A549 (cell line): ENCODE measurements around the gene USP3. TPM values are rescaled to one million over a fixed set of nuclear protein-coding genes. Genes with fewer than 3 reads are reported as not detected.

ENCODE experiments used
- ATAC-seq, 2 experiments: fragments of 200-7000 bp in 1 of 2; fragments of >200 bp in 1 of 2; cut with Nextera tagmentation in 1 of 2; cut with Tn5 transposase in 1 of 2; 3 replicates each; pipeline versions ENCODE4 v1.8.0 to v1.9.1; 2018 to 2020; ENCODE audit warnings: mild to moderate bottlenecking in 1 of 2, moderate library complexity in 1 of 2
- CTCF ChIA-PET: fragments of 300-600 bp; sonication (Branson Sonifier 250); formaldehyde crosslinking; extraction: SDS; loops from one replicate; lab custom pipeline; 2021; ENCODE audit warnings: antibody characterized with exemption, inconsistent platforms; lab: Yijun Ruan, JAX
- POLR2A ChIA-PET: fragments of 350-600 bp; formaldehyde crosslinking; extraction: SDS; loops from one replicate; lab custom pipeline; 2021; ENCODE audit warnings: antibody characterized with exemption, inconsistent platforms; lab: Yijun Ruan, JAX
- DNase-seq, 2 experiments: peaks; one replicate each; pipeline versions ENCODE4 v3.0.0 to v3.0.0-alpha.2; 2011 to 2016; ENCODE audit warnings: low read depth in 1 of 2, low spot score in 1 of 2
- FAIRE-seq: peaks from 2 replicates; lab custom pipeline; 2011; peaks lifted over from hg19 to GRCh38; lab: Jason Lieb, UNC
- H3K27ac ChIP-seq, 2 experiments: fragments of >200 bp; sonication (Bioruptor Twin); formaldehyde crosslinking; 3 replicates each; pipeline ENCODE4 v1.5.1; 2016 to 2017
- H3K4me1 ChIP-seq: fragments of >200 bp; sonication (Bioruptor Twin); formaldehyde crosslinking; 3 replicates; pipeline ENCODE4 v1.6.1; 2016
- H3K4me2 ChIP-seq: fragments of >200 bp; sonication (Bioruptor Twin); formaldehyde crosslinking; 3 replicates; pipeline ENCODE4 v1.6.1; 2016
- H3K4me3 ChIP-seq: fragments of >200 bp; sonication (Bioruptor Twin); formaldehyde crosslinking; 3 replicates; pipeline ENCODE4 v1.5.1; 2016
- H3K9me3 ChIP-seq: fragments of >200 bp; sonication (Bioruptor Twin); formaldehyde crosslinking; 3 replicates; pipeline ENCODE4 v1.6.1; 2016
- ATOH8 ChIP-seq: fragments of 250-450 bp; sonication (Bioruptor Pico); IDR thresholded peaks from 2 replicates; pipeline ENCODE4 v1.5.0; 2020; ENCODE audit warnings: low read depth, mild to moderate bottlenecking, moderate library complexity
- BHLHE40 ChIP-seq: IDR thresholded peaks from 2 replicates; pipeline ENCODE4 v1.6.1; 2012; ENCODE audit warnings: low read depth, low read length, inconsistent platforms
- CBX8 ChIP-seq: fragments of 200-600 bp; sonication (generic); IDR thresholded peaks from 2 replicates; pipeline ENCODE4 v1.6.1; 2016
- CEBPB ChIP-seq, 2 experiments: fragments of >200 bp in 1 of 2; sonication (Bioruptor Twin) in 1 of 2; formaldehyde crosslinking in 1 of 2; IDR thresholded peaks; 2 replicates each; pipeline ENCODE4 v1.6.1; 2012 to 2016
- CHD2 ChIP-seq: fragments of 150-350 bp; IDR thresholded peaks from 2 replicates; pipeline ENCODE4 v1.6.1; 2014; ENCODE audit warnings: low read length; ENCODE audit not compliant: partially characterized antibody
- EHMT2 ChIP-seq: fragments of 200-600 bp; sonication (generic); IDR thresholded peaks from 2 replicates; pipeline ENCODE4 v1.6.1; 2016; ENCODE audit warnings: antibody characterized with exemption, low read depth, mild to moderate bottlenecking, moderate library complexity
- FOSL2 ChIP-seq, 2 experiments: fragments of 450-650 bp in 1 of 2; fragments of >200 bp in 1 of 2; sonication (Bioruptor Twin) in 1 of 2; formaldehyde crosslinking; IDR thresholded peaks; 2 replicates each; pipeline versions ENCODE4 v1.5.0 to v1.6.1; 2016 to 2020; ENCODE audit warnings: mild to moderate bottlenecking in 1 of 2, moderate library complexity in 1 of 2
- FOXS1 ChIP-seq: fragments of 250-450 bp; sonication (Bioruptor Pico); IDR thresholded peaks from 2 replicates; pipeline ENCODE4 v1.5.0; 2020; ENCODE audit warnings: mild to moderate bottlenecking, moderate library complexity
- HDAC2 ChIP-seq: fragments of 200-600 bp; sonication (generic); IDR thresholded peaks from 2 replicates; pipeline ENCODE4 v1.6.1; 2016
- HEYL ChIP-seq: fragments of 250-450 bp; sonication (Bioruptor Pico); IDR thresholded peaks from 2 replicates; pipeline ENCODE4 v1.8.0; 2021; ENCODE audit warnings: mild to moderate bottlenecking, moderate library complexity
- HMGXB4 ChIP-seq: fragments of 250-450 bp; sonication (Bioruptor Pico); IDR thresholded peaks from 2 replicates; pipeline ENCODE4 v1.5.0; 2021; ENCODE audit warnings: mild to moderate bottlenecking, moderate library complexity, borderline replicate concordance
- HOXA7 ChIP-seq: fragments of 250-450 bp; sonication (Bioruptor Pico); IDR thresholded peaks from 2 replicates; pipeline ENCODE4 v1.5.0; 2020; ENCODE audit warnings: mild to moderate bottlenecking, moderate library complexity
- HOXB13 ChIP-seq: fragments of 250-450 bp; sonication (Bioruptor Pico); IDR thresholded peaks from 2 replicates; pipeline ENCODE4 v1.5.0; 2020; ENCODE audit warnings: low read depth, mild to moderate bottlenecking, moderate library complexity
- KDM5A ChIP-seq: fragments of 200-600 bp; sonication (generic); IDR thresholded peaks from 2 replicates; pipeline ENCODE4 v1.6.1; 2016; ENCODE audit warnings: antibody characterized with exemption, mild to moderate bottlenecking
- MAZ ChIP-seq: fragments of 150-350 bp; IDR thresholded peaks from 2 replicates; pipeline ENCODE4 v1.6.1; 2014; ENCODE audit warnings: antibody characterized with exemption, low read depth, low read length, borderline replicate concordance
- NFE2L2 ChIP-seq: fragments of 150-350 bp; conservative IDR thresholded peaks from 2 replicates; pipeline ENCODE4 v1.6.1; 2014; ENCODE audit warnings: low read length
- NR3C1 ChIP-seq: fragments of >200 bp; sonication (Bioruptor Twin); formaldehyde crosslinking; IDR thresholded peaks from 3 replicates; pipeline ENCODE4 v1.6.1; 2017
- POLR2A ChIP-seq: IDR thresholded peaks from 2 replicates; pipeline ENCODE4 v1.6.1; 2012; ENCODE audit warnings: mild to moderate bottlenecking, low read length
- RAD21 ChIP-seq, 2 experiments: fragments of >200 bp in 1 of 2; sonication (Bioruptor Twin) in 1 of 2; formaldehyde crosslinking in 1 of 2; IDR thresholded peaks in 1 of 2; conservative IDR thresholded peaks in 1 of 2; 2 replicates in 1 of 2; 3 replicates in 1 of 2; pipeline ENCODE4 v1.6.1; 2012 to 2018; ENCODE audit warnings: inconsistent platforms in 1 of 2
- RARB ChIP-seq: fragments of 250-450 bp; sonication (Bioruptor Pico); IDR thresholded peaks from 2 replicates; pipeline ENCODE4 v1.8.0; 2021; ENCODE audit warnings: mild to moderate bottlenecking, moderate library complexity
- RCOR1 ChIP-seq: fragments of 150-350 bp; IDR thresholded peaks from 2 replicates; pipeline ENCODE4 v1.6.1; 2014; ENCODE audit warnings: antibody characterized with exemption, low read length, low read depth
- RFX5 ChIP-seq: fragments of 450-650 bp; IDR thresholded peaks from 2 replicates; pipeline ENCODE4 v1.7.1; 2014; ENCODE audit warnings: antibody characterized with exemption, mild to moderate bottlenecking, moderate library complexity
- SMC3 ChIP-seq: fragments of >200 bp; sonication (Bioruptor Twin); formaldehyde crosslinking; IDR thresholded peaks from 3 replicates; pipeline ENCODE4 v1.6.1; 2018; ENCODE audit warnings: inconsistent platforms
- TP53 ChIP-seq: fragments of 250-450 bp; sonication (Bioruptor Pico); IDR thresholded peaks from 2 replicates; pipeline ENCODE4 v1.5.0; 2021; ENCODE audit warnings: mild to moderate bottlenecking, moderate library complexity
- ZC3H11A ChIP-seq: fragments of 450-650 bp; IDR thresholded peaks from 2 replicates; pipeline ENCODE4 v1.6.1; 2014; ENCODE audit warnings: antibody characterized with exemption, mild to moderate bottlenecking
- ZNF302 ChIP-seq: fragments of 250-450 bp; sonication (Bioruptor Pico); IDR thresholded peaks from 2 replicates; pipeline ENCODE4 v1.9.0; 2021; ENCODE audit warnings: inconsistent platforms, mild to moderate bottlenecking, moderate library complexity
- ZSCAN20 ChIP-seq: fragments of 250-450 bp; sonication (Bioruptor Pico); IDR thresholded peaks from 2 replicates; pipeline ENCODE4 v1.8.0; 2022; ENCODE audit warnings: mild to moderate bottlenecking, moderate library complexity
- WGBS: methylation state at CpG from one replicate; pipeline ENCODE4 v1.1.6; 2017; ENCODE audit errors: missing lambda C conversion rate; 5-methylcytosine and 5-hydroxymethylcytosine counted together
- polyA plus RNA-seq, 4 experiments: library from polyadenylated mRNA; depleted of rRNA in 3 of 4; stranded (reverse); fragments of >200 nt; fragmentation: RNase III in 1 of 4; extraction: RNeasy Plus Mini Kit Qiagen cat#74134 plus additional on column Dnase treatment in 1 of 4; gene quantifications; 2 replicates in 3 of 4; 3 replicates in 1 of 4; pipeline ENCODE4 v1.2.3, GENCODE V29; 2011 to 2017
- TF ChIP-seq, protein P1 (sequence below): fragments of >200 bp; sonication (Bioruptor Twin); formaldehyde crosslinking; IDR thresholded peaks from 3 replicates; pipeline ENCODE4 v1.5.1; 2016
- TF ChIP-seq, protein P2 (sequence below): IDR thresholded peaks from 2 replicates; pipeline ENCODE4 v1.6.1; 2012
- TF ChIP-seq, protein P3 (sequence below): IDR thresholded peaks from 2 replicates; pipeline ENCODE4 v1.6.1; 2012; ENCODE audit warnings: low read depth, borderline replicate concordance
- TF ChIP-seq, protein P4 (sequence below): IDR thresholded peaks from 2 replicates; pipeline ENCODE4 v1.6.1; 2012
- TF ChIP-seq, protein P5 (sequence below): fragments of >200 bp; sonication (Bioruptor Twin); formaldehyde crosslinking; IDR thresholded peaks from 2 replicates; pipeline ENCODE4 v1.6.1; 2016
- TF ChIP-seq, protein P6 (sequence below): fragments of 450-650 bp; IDR thresholded peaks from 2 replicates; pipeline ENCODE4 v1.6.1; 2014; ENCODE audit warnings: antibody characterized with exemption

The USP3 gene
- polyA plus RNA-seq, 2 of the 4 experiments (the other 2 are of a cell fraction), result 41.8 to 99.1 TPM

DNA sequence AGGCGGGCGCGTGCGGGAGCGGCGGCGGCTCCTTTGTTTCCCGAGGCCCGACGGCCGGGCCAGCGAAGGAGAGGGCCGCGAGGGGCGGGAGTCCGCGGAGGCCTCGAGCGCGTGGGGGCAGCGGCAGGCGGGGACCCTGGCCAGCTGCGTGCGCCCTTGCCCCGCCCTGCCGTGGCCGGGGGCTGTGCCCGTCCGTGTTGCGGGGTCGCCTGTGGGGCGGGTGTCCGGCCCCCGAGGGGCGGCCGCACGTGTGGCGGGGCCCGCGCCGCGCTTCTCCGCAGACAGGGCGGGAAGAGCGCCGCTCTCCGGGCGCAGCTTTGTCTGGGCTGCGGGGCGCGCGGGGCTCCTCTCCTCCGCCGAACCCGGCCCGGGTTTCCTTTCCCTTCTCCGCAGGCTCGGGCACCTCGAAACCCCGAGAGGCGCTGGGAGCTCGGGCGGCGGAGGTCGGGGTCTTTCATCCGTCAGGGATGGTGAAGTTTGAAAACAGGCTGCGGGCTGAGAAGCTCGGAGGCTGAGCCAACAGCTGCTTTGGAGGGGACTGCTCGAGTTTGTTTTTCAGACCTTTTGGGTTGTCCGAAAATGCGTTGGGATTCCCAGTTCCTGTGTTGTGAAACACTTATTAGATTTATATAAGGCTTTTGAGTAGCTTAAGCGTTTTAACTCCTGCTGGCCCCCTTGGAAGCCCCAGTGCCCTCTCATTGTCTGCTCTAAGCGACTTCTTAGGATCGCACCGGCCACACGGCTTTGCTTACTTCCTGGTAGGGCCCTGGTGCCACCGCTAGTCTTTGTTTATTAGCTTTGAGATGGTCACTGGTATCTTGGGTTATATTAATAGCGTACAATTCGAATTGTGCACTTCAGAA, 817 bp downstream of the USP3 start:
- H3K4me1 ChIP-seq, result peaks cover 64% of the 10 kb centered on the region
- TF ChIP-seq HDAC2 (no peak), CBX8 (no peak), HMGXB4 (CRISPR knock-in tag) (no peak), RFX5 (no peak), ZNF302 (no peak), POLR2A (peak; percentile 34; the same call in 1 of the 2 replicates), ZSCAN20 (CRISPR knock-in tag) (no peak), HEYL (no peak), CEBPB (IDR thresholded peaks at IDR 0.05) (no peak), MAZ (no peak), RAD21 (conservative IDR thresholded peaks at IDR 0.05 in 1 of 2, IDR thresholded peaks at IDR 0.05 in 1 of 2) (peak in 1 of 2 experiments; percentile 1; a peak in 1 of 5 replicates), NFE2L2 (no peak), FOXS1 (CRISPR knock-in tag) (no peak), RCOR1 (no peak), NR3C1 (no peak), CHD2 (no peak), ATOH8 (no peak), KDM5A (0 out of 2 replicates have a peak, but pooled peaks have one; percentile 12), ZC3H11A (no peak), HOXA7 (CRISPR knock-in tag) (no peak), SMC3 (no peak; the same call in 2 of the 3 replicates), EHMT2 (no peak), RARB (no peak), FOSL2 (IDR thresholded peaks at IDR 0.05) (no peak), FOSL2 (CRISPR knock-in tag; IDR thresholded peaks at IDR 0.05) (no peak), BHLHE40 (0 out of 2 replicates have a peak, but pooled peaks have one; percentile 6), HOXB13 (CRISPR knock-in tag) (no peak), TP53 (no peak)
- TF ChIP-seq, protein P1, sequence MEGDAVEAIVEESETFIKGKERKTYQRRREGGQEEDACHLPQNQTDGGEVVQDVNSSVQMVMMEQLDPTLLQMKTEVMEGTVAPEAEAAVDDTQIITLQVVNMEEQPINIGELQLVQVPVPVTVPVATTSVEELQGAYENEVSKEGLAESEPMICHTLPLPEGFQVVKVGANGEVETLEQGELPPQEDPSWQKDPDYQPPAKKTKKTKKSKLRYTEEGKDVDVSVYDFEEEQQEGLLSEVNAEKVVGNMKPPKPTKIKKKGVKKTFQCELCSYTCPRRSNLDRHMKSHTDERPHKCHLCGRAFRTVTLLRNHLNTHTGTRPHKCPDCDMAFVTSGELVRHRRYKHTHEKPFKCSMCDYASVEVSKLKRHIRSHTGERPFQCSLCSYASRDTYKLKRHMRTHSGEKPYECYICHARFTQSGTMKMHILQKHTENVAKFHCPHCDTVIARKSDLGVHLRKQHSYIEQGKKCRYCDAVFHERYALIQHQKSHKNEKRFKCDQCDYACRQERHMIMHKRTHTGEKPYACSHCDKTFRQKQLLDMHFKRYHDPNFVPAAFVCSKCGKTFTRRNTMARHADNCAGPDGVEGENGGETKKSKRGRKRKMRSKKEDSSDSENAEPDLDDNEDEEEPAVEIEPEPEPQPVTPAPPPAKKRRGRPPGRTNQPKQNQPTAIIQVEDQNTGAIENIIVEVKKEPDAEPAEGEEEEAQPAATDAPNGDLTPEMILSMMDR, result no peak; the same call in 2 of the 3 replicates
- TF ChIP-seq, protein P2, sequence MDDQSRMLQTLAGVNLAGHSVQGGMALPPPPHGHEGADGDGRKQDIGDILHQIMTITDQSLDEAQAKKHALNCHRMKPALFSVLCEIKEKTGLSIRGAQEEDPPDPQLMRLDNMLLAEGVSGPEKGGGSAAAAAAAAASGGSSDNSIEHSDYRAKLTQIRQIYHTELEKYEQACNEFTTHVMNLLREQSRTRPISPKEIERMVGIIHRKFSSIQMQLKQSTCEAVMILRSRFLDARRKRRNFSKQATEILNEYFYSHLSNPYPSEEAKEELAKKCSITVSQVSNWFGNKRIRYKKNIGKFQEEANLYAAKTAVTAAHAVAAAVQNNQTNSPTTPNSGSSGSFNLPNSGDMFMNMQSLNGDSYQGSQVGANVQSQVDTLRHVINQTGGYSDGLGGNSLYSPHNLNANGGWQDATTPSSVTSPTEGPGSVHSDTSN, result no peak
- TF ChIP-seq, protein P3, sequence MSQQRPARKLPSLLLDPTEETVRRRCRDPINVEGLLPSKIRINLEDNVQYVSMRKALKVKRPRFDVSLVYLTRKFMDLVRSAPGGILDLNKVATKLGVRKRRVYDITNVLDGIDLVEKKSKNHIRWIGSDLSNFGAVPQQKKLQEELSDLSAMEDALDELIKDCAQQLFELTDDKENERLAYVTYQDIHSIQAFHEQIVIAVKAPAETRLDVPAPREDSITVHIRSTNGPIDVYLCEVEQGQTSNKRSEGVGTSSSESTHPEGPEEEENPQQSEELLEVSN, result no peak
- TF ChIP-seq, protein P4, sequence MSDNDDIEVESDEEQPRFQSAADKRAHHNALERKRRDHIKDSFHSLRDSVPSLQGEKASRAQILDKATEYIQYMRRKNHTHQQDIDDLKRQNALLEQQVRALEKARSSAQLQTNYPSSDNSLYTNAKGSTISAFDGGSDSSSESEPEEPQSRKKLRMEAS, result no peak; the same call in 1 of the 2 replicates
- TF ChIP-seq, protein P5, sequence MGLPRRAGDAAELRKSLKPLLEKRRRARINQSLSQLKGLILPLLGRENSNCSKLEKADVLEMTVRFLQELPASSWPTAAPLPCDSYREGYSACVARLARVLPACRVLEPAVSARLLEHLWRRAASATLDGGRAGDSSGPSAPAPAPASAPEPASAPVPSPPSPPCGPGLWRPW, result no peak
- TF ChIP-seq, protein P6, sequence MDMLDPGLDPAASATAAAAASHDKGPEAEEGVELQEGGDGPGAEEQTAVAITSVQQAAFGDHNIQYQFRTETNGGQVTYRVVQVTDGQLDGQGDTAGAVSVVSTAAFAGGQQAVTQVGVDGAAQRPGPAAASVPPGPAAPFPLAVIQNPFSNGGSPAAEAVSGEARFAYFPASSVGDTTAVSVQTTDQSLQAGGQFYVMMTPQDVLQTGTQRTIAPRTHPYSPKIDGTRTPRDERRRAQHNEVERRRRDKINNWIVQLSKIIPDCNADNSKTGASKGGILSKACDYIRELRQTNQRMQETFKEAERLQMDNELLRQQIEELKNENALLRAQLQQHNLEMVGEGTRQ, result no peak

More for the DNA sequence above, 817 bp downstream of the USP3 start:
- 0 out of 6 replicates have a peak, but pooled peaks of 1 of the 2 experiments have one; percentile 2 for ATAC-seq
- H3K4me3 ChIP-seq, result peak overlapping the region; percentile 77
- H3K9me3 ChIP-seq, result no peaks in the 10 kb centered on the region
- DNase-seq, result peak in 1 of 2 experiments; percentile 85
- POLR2A ChIA-PET, result interaction anchor here (0.9 to 6.2 kb wide), 11 partner anchors 9 to 94 kb away, joined by 3 to 49 read pairs (median 14); no protein-coding TSS in a partner anchor
- CTCF ChIA-PET, result interaction anchor here (0.7 to 8.7 kb wide), 34 partner anchors 9 to 216 kb away, joined by 3 to 161 read pairs (median 4); partner anchors contain the start of gene FBXL22
- H3K27ac ChIP-seq, result peak overlapping the region; percentile 99
- 2% methylated on average over 31 of the region's 79 CpGs for WGBS
- FAIRE-seq, result no peak
- H3K4me2 ChIP-seq, result peak overlapping the region; percentile 94
